GM12874 (cell line): ENCODE data around the gene LRRC52.

Experiments used
- CTCF ChIP-seq: IDR thresholded peaks from 2 replicates; pipeline ENCODE4 v1.5.1; 2011; ENCODE audit warnings: low read depth, mild to moderate bottlenecking, control low read depth, low read length, moderate library complexity; ENCODE audit not compliant: insufficient read depth

LRRC52 gene

GRCh38 chr1:165539908-165540307 is 3.9 kb upstream of the LRRC52 start:
- TF ChIP-seq CTCF, result no peak

DNA sequence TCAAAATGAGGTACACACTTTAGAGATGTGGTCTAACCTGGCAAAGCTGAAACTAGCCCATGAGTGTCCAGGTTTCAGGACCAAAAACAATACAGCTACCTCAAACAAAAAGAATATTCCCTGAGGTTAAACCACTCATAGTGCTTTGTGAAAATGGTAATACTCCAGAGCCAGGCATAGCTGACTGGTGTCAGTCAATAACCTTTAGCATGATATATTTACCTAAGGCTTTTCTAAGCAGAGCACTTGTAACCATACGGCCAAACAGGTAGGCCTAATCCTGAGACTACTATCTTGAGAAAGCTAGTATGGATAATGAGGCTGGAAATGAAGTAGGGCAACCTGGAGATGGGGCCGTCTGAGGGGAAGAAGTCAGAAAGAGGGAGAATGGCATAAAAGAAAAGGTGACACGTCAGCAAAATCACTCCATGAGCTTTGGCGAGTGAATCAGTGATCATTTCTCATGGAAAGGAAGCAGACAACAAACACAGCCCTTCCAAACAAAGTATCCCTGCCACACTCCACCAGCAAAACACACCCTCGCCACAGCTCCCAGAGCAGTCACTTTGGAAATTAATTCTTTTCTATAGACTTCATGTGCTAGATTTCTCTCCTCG is 1.7 kb upstream of the LRRC52 start:
- TF ChIP-seq CTCF, result no peak

DNA sequence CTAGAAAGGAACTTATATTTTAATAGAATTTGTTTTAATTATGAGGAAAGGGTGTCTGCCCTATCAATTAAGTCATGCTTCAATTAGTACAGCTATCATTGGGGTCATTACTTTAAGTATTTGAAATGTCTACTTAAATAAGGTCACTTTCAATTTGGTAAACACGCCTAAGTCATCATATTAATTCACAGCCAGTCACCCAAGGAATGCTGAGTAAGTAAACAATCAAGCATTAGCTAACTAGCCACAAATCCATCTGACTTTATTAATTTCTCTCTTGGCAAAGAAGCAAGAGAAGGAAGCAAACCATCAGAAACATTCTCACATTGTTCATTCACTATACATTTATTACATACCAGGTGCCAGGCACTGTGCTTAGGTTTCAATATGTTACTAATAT is 1.2 kb upstream of the LRRC52 start:
- no peak for TF ChIP-seq CTCF

DNA sequence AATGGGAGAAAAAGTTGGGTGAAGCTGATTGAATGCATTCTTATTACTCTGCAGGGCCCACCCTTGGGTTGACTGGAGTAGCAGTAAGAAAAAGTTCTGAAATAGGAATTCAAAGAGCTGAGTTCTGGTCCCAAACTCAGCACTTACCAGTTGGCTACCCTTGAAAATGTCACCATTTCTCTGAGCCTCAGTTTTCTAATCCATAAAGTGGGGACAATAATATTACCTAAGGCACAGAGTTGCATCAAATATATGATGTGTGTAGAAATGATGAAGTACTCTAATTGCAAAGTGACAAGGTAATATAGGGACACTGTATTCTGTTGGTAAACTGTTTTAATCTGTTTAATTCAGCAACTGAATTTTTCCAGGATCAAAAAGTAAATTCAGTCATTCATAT is 1.2 kb downstream of the LRRC52 start:
- no peak for TF ChIP-seq CTCF

GRCh38 chr1:165545974-165546373 is 2.2 kb downstream of the LRRC52 start:
- no peak for TF ChIP-seq CTCF

DNA sequence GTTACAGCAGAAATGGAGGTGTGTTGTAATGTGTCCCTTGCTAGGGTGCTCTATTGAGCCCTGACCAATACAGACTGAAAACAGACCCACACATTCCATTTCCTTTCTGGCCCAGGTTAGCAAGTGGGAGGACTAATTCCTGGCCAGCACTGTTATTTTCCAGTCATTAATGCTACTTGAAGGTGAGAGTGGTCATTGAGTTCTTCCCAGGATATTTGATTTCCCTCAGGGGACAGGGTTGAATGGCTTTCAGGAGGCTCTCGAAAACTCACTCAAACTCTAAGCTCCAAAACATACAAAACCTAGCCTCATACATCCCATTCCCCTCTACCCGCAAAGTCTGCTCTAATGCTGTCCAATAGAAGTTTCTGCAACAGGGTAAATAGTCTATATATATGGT is 6.2 kb downstream of the LRRC52 start:
- no peak for TF ChIP-seq CTCF

DNA sequence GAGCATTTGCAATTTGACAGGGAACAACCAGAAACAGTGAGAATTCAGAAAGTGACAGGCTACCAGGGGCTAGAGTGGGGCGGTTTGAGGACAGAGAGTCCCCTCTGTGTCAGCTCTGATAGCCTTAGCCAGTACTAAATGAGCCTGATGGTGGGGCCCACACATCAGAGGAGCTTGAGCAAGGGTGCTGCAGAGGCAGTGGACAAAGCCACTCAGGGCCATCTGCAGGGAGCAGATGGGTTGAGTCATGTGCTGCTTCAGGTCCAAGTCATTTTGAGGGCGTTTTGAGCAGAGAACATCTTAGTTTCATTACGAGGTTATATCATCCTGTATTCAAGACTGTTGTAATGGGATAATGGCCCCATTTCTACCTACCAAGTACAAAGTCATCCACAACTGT is 7.7 kb downstream of the LRRC52 start:
- no peak for TF ChIP-seq CTCF
